HL-60 (cell line): Measurements from ENCODE around the gene STX4.

Experiments
- DNase-seq, 2 experiments: peaks; one replicate each; pipeline ENCODE4 v3.0.0-alpha.2; 2010 to 2020; ENCODE audit warnings: low read depth in 1 of 2, low spot score in 1 of 2
- H3K27ac ChIP-seq: fragments of 250-450 bp; sonication (Bioruptor Pico); replicated peaks from 2 replicates; pipeline ENCODE4 v1.5.1; 2020; ENCODE audit warnings: mild to moderate bottlenecking, moderate library complexity
- H3K27me3 ChIP-seq: fragments of 250-450 bp; sonication (Bioruptor Pico); 2 replicates; pipeline ENCODE4 v1.5.1; 2021; ENCODE audit warnings: mild to moderate bottlenecking, moderate library complexity; ENCODE audit not compliant: insufficient read depth, poor library complexity, severe bottlenecking
- H3K4me3 ChIP-seq: replicated peaks from 2 replicates; pipeline ENCODE4 v1.5.1; 2011; ENCODE audit warnings: mild to moderate bottlenecking, control low read depth, low read length; ENCODE audit not compliant: insufficient read depth
- GABPA ChIP-seq: IDR thresholded peaks from 2 replicates; pipeline ENCODE4 v1.6.1; 2012; ENCODE audit warnings: low read depth
- POLR2AphosphoS5 ChIP-seq: IDR thresholded peaks from 2 replicates; pipeline ENCODE4 v1.6.1; 2012; ENCODE audit warnings: low read depth
- SPI1 ChIP-seq: IDR thresholded peaks from 2 replicates; pipeline ENCODE4 v1.6.1; 2012; ENCODE audit warnings: low read depth, mild to moderate bottlenecking, borderline replicate concordance
- long read RNA-seq: library from polyadenylated mRNA; unstranded; transcript quantifications from one replicate; pipeline ENCODE4 v2.0.0, GENCODE V29; 2020
- TF ChIP-seq, protein P1 (sequence below): IDR thresholded peaks from one replicate; pipeline ENCODE4 v1.5.1; 2011; ENCODE audit warnings: low read length, control low read depth, inconsistent platforms; ENCODE audit not compliant: insufficient read depth
- TF ChIP-seq, protein P2 (sequence below): IDR thresholded peaks from 2 replicates; pipeline ENCODE4 v1.6.1; 2012; ENCODE audit warnings: low read depth; ENCODE audit not compliant: insufficient replicate concordance

STX4 gene, protein sequence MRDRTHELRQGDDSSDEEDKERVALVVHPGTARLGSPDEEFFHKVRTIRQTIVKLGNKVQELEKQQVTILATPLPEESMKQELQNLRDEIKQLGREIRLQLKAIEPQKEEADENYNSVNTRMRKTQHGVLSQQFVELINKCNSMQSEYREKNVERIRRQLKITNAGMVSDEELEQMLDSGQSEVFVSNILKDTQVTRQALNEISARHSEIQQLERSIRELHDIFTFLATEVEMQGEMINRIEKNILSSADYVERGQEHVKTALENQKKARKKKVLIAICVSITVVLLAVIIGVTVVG
- long read RNA-seq, transcript STX4-201 (11 exons, 1,481 nt): major isoform, 24 of 26 reads
- long read RNA-seq, partial matches to known transcripts: 0 of 26 reads
- long read RNA-seq, other reads (novel, unspliced or antisense): 1 of 26 reads

DNA sequence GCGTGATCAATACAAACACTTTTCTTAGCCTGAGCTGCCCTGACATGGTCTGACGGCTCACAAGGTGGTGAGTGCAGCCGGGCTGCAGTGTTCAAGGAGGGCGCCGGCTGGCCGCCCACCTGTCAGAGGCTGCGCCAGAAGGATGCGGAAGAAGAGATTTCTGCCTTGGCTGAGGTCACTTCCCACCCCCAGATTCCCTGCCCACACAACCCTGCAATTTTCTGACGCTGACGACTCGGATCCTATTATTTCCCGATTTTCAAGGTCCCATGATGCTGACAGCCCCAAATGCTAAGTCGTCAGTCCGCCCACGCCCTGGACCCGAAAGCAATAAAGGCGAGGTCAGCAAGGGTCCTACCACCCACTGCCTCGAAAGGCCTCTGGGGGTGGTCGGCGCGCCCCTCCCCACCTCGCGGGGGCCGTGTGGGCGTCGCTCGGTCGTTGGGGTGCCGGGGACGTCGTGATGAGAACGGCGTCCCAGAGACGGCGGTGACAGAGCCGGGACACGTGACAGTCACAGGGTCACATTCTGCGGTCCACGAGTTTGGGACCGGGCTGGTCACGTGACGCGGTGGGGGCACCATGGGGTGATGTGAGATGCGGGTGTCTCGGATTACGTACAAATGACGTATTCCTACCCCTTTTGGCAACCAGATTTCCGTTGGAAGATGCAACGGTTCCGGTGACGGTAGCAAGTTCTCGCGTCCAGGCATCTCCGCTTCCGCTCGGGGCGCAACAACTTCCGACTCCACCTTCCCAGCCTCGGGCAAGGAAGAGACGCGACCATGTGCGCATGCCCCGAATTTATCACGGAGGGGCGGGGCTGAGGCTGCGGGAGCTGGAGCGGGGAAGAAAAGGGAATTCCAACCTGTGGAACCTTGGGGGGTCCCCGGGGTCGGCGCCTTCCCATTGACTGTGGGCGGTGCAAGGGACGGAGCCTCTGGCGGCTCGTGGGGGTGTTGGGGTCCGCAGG is at the start of gene STX4:
Gene STX4 (plus strand): TSS at position 823 of the 973 bp plus-strand sequence. CDS start 248 bp downstream, outside the sequence.
- Histone ChIP-seq H3K27me3 (no peaks in the 10 kb centered on the region), H3K4me3 (peak within 1 kb of the TSS; percentile 96), H3K27ac (peak within 1 kb of the TSS; percentile 82)
- TF ChIP-seq, protein P1, sequence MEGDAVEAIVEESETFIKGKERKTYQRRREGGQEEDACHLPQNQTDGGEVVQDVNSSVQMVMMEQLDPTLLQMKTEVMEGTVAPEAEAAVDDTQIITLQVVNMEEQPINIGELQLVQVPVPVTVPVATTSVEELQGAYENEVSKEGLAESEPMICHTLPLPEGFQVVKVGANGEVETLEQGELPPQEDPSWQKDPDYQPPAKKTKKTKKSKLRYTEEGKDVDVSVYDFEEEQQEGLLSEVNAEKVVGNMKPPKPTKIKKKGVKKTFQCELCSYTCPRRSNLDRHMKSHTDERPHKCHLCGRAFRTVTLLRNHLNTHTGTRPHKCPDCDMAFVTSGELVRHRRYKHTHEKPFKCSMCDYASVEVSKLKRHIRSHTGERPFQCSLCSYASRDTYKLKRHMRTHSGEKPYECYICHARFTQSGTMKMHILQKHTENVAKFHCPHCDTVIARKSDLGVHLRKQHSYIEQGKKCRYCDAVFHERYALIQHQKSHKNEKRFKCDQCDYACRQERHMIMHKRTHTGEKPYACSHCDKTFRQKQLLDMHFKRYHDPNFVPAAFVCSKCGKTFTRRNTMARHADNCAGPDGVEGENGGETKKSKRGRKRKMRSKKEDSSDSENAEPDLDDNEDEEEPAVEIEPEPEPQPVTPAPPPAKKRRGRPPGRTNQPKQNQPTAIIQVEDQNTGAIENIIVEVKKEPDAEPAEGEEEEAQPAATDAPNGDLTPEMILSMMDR: no peak
- TF ChIP-seq POLR2AphosphoS5 (peak; percentile 69), SPI1 (no peak), GABPA (peak; percentile 99)
- TF ChIP-seq, protein P2, sequence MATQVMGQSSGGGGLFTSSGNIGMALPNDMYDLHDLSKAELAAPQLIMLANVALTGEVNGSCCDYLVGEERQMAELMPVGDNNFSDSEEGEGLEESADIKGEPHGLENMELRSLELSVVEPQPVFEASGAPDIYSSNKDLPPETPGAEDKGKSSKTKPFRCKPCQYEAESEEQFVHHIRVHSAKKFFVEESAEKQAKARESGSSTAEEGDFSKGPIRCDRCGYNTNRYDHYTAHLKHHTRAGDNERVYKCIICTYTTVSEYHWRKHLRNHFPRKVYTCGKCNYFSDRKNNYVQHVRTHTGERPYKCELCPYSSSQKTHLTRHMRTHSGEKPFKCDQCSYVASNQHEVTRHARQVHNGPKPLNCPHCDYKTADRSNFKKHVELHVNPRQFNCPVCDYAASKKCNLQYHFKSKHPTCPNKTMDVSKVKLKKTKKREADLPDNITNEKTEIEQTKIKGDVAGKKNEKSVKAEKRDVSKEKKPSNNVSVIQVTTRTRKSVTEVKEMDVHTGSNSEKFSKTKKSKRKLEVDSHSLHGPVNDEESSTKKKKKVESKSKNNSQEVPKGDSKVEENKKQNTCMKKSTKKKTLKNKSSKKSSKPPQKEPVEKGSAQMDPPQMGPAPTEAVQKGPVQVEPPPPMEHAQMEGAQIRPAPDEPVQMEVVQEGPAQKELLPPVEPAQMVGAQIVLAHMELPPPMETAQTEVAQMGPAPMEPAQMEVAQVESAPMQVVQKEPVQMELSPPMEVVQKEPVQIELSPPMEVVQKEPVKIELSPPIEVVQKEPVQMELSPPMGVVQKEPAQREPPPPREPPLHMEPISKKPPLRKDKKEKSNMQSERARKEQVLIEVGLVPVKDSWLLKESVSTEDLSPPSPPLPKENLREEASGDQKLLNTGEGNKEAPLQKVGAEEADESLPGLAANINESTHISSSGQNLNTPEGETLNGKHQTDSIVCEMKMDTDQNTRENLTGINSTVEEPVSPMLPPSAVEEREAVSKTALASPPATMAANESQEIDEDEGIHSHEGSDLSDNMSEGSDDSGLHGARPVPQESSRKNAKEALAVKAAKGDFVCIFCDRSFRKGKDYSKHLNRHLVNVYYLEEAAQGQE: no peak
- DNase-seq: peak; percentile 99 to 100

DNA sequence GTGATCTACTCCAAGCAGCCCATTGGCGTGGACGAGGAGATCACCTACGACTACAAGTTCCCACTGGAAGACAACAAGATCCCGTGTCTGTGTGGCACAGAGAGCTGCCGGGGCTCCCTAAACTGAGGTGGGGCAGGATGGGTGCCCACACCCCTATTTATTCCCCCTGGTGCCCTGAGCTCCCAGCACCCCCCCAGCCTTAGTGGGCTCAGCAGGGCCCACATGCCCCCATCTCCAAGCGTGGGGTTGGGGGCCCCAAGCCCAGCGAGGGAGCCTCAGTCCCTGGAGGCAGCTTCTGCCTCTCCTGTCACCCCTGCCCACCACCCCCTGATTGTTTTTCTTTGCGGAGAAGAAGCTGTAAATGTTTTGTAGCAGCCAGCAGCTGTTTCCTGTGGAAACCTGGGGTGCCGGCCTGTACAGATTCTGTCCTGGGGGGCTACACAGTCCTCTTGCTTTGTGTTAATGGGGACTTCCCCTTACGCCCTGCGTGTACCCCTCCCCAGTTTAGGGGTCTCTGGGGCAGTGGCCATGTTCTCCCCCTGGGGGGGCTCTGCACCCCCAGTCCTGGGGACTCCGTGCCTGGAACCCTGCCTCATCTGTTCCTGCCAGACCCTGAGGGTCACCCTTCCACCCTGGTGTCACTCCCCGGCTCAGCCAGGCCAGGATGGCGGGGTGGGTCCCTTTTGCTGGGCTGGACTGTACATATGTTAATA is 49.3 kb upstream of the STX4 start:
- H3K27ac ChIP-seq: no peak overlapping the region
- no peak overlapping the region for H3K4me3 ChIP-seq
- no peaks in the 10 kb centered on the region for H3K27me3 ChIP-seq
- DNase-seq: no peak
- TF ChIP-seq GABPA: no peak
- TF ChIP-seq, protein P2: no peak
- TF ChIP-seq, protein P1: no peak
- TF ChIP-seq POLR2AphosphoS5: no peak
- TF ChIP-seq SPI1: no peak

DNA sequence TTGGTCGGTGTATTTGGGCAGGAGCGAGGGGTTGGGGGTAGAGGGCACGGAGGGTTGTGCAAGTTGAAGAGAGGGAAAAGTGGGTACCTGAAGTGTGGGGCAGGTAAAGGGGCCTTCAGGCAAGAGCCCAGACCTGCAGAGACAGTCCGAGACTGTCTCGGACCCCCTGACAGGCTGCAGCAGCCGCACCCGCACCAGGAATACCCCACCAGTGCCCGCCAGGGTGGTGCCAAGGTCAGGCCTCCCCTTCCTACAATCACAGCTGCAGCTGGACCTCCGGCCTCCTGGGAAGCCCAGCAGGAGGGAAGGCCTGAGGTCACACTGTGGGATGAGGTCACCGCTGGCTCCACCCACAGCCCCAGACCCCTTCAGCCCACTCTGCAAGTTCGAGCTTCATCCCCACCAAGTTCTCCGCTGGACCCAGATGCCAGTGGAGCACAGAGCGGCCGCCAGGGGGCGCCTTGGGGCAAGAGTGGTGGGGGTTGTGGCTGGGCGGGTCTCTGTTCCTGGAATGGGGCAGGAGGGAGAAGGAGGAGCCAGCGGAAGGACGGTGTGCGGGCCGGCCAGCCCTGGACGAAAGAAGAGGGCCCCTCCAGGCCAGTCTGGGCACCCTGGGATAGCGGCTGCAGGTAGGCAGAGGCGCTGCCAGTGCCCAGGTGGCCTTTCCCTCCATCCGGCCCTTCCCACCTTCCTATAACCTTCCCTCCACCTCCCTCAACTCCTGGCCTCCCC is 48.5 kb upstream of the STX4 start, which contains the start of gene HSD3B7:
Gene HSD3B7 (plus strand): TSS at position 539 of the 732 bp plus-strand sequence. CDS start 452 bp downstream, outside the sequence.
- H3K4me3 ChIP-seq: no peak within 1 kb of the TSS
- DNase-seq: peak; percentile 61 to 80
- no peak within 1 kb of the TSS for H3K27ac ChIP-seq
- no peaks in the 10 kb centered on the region for H3K27me3 ChIP-seq
- no peak for TF ChIP-seq POLR2AphosphoS5
- TF ChIP-seq SPI1: no peak
- TF ChIP-seq, protein P1: peak; percentile 78
